ENCODE measurements around the gene FAM120AOS.
"Not testable (repeated sequence)": the region's sequence is repeated elsewhere in the genome, so short reads cannot be mapped to it uniquely, and the experiment has no call there.

The FAM120AOS gene

DNA sequence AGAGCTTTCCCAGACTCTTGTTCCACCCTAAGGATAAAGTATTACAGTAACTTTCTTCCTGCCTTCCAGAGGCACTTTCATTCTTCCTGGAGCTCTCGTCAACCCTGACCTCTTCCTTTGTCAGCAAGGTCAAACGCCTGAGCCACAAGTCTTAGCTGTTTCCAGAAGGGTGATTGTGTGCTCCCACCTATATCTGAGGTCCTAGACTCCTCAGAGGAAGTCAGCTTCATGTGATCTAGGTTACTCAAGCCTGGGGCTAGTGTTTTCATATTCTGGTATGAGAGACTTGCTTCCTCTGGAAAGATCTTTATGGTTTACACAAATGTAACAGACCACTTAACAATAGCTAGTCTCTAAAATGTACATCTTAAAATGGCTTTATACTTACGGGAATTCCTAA, 7.3 kb downstream of the FAM120AOS start:
- DNase-seq (ENCODE audit: low spot score): no peak
- TF ChIP-seq, protein P1, sequence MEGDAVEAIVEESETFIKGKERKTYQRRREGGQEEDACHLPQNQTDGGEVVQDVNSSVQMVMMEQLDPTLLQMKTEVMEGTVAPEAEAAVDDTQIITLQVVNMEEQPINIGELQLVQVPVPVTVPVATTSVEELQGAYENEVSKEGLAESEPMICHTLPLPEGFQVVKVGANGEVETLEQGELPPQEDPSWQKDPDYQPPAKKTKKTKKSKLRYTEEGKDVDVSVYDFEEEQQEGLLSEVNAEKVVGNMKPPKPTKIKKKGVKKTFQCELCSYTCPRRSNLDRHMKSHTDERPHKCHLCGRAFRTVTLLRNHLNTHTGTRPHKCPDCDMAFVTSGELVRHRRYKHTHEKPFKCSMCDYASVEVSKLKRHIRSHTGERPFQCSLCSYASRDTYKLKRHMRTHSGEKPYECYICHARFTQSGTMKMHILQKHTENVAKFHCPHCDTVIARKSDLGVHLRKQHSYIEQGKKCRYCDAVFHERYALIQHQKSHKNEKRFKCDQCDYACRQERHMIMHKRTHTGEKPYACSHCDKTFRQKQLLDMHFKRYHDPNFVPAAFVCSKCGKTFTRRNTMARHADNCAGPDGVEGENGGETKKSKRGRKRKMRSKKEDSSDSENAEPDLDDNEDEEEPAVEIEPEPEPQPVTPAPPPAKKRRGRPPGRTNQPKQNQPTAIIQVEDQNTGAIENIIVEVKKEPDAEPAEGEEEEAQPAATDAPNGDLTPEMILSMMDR (IDR thresholded peaks at IDR 0.05): no peak
- no peak overlapping the region for H3K27ac ChIP-seq
- no peak overlapping the region for H3K4me3 ChIP-seq

DNA sequence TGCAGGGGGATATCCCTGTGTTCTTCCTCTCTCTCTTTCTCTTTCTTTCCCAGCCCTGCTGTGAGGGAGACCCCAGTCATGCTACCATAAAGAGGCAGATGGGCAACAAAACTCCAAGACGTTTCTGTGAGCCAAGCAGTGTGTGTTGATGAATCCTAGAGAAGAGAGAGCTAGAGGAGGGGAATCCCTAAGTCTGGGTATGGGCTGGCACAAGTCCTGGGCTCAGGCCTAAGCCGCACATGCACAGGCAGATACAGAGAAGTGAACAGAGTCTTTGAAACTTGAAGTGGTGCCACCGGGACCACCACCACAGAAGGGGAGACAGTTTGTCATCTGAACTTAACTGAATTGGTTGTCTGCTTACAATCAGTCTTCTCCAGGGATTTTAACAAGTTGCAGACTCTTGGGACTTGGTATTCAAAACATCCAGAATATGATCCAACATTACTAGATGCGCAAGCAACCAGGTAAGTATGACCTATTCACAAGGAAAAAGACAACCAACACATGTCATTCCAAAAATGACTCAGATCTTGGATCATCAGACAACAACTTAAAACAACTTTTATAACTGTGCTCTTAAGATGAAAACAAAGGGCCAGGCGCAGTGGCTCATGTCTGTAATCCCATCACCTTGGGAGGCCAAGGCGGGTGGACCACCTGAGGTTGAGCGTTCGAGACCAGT, 12.3 kb downstream of the FAM120AOS start:
- DNase-seq (ENCODE audit: low spot score): no peak
- Histone ChIP-seq H3K4me3 (no peak overlapping the region), H3K27ac (no peak overlapping the region)
- TF ChIP-seq, protein P1 (IDR thresholded peaks at IDR 0.05): no peak

DNA sequence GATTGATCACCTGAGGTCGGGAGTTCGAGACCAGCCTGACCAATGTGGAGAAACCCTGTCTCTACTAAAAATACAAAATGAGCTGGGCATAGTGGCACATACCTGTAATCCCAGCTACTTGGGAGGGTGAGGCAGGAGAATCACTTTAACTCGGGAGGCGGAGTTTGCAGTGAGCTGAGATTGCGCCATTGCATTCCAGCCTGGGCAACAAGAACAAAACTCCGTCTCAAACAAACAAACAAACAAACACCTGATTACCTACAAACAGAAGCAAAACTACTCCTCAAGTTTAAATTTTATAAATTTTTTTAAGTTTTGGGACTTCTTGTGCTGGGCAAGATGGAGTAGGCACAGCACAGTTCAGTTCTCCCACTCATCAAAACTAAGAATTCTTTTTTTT, 14.1 kb downstream of the FAM120AOS start:
- not testable (repeated sequence) for DNase-seq (ENCODE audit: low spot score); H3K4me3 ChIP-seq; H3K27ac ChIP-seq

DNA sequence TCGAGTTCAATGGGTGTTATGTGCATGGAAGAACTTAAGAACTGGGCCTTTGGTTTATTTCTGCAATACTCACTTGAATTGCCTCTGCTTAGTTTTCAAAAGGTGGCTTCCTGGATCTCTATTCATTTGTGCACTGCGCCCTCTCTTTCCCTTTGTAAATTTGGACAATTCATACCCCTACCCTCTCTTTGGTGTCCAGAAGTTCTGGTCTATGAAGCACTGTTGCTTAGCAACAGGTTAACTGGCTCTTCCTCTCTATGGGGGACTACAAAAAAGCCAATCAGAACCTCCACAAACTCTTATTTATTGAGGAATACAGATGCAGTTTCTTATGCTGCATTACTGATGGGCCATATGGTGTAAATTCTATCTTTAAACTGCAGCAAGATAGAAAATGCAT, 15.4 kb downstream of the FAM120AOS start:
- Histone ChIP-seq H3K27ac (no peak overlapping the region), H3K4me3 (no peak overlapping the region)
- TF ChIP-seq, protein P1 (IDR thresholded peaks at IDR 0.05): no peak
- DNase-seq (ENCODE audit: low spot score): no peak

DNA sequence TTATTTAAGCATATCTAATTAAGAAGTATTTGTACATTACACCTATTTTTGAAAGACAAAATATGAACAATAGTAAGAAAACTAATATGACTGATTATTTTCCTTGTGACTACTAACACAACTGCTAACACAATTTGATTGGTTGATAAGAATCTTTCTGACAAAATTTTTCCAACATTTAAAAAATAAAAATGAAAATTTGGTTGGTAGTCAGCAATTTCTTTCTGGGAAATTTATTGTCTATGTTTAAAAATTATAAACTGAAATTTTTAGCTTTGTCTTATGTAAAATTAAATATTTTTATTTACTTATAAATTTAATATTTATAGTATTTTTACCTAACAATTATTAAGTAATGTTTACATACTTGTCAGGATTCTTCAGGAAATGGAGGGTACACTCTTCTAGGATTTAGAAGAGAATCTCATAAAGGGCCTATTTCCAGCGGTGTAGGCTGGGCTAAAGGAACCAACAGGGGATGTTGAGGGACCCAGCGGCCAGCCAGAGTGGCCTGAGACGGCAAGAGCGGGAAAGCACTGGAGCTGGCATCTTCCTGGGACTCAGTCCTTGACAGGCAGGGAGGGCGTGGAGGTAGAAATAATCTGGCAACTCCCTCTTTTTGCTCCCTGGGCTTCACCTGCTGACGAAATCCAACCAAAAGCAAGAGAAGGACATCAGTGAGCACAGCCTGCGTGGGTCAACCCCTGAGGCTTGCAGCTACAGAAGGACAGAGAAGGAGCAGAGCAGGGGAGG, 16.6 kb downstream of the FAM120AOS start:
- DNase-seq (ENCODE audit: low spot score): no peak
- H3K27ac ChIP-seq: no peak overlapping the region
- TF ChIP-seq, protein P1 (IDR thresholded peaks at IDR 0.05): no peak
- H3K4me3 ChIP-seq: no peak overlapping the region

DNA sequence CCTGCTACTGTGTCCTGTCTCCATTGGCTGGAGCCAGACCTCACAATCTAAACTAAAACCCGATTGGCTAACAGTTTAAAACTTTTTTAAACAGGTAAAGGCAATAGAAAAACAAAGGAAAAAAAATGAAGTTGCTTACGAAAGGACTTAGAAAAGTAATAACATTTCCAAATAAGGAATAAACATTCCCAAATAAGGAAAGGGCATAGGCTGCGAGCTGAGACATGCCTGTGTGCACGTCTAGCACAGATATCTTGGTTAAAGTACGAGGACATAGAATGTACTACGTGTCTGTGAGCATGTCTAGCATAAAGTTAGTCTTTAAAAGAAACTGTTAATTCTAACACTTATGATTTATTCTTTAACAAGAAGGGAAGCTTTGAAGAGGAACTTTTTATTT, 17.2 kb downstream of the FAM120AOS start:
- TF ChIP-seq, protein P1 (IDR thresholded peaks at IDR 0.05): no peak
- Histone ChIP-seq H3K27ac (no peak overlapping the region), H3K4me3 (no peak overlapping the region)

DNA sequence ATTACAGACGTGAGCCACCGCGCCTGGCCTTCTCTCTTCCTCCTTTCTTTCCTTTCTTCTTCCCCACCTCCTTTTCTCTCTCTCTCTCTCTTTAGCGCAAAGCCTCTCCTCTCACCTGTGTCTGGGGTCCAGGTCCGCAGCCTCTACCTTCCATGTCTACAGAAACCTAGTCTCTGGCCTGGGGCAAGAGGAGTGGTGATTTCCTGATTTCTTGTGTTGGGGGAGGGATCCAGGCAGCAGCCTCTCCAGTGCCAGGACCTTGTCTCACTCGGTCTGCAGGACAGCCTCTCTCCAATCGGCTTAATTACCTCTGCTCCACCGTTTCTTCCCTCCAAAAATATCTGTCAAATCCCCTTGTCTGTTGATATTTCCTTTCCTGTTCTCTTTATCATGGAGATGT, 18.0 kb downstream of the FAM120AOS start:
- DNase-seq (ENCODE audit: low spot score): no peak
- TF ChIP-seq, protein P1 (IDR thresholded peaks at IDR 0.05): no peak
- H3K4me3 ChIP-seq: no peak overlapping the region
- no peak overlapping the region for H3K27ac ChIP-seq

More for the DNA sequence above, 17.2 kb downstream of the FAM120AOS start:
- DNase-seq (ENCODE audit: low spot score): no peak
